Choroid plexus epithelial cell (primary cell): Measurements from ENCODE around the gene RHOV.

ENCODE experiments used
- DNase-seq: peaks from one replicate; pipeline ENCODE4 v3.0.0-alpha.2; 2010; ENCODE audit warnings: low read depth
- H3K4me3 ChIP-seq: 2 replicates; pipeline ENCODE4 v1.5.1; 2011; ENCODE audit warnings: low read depth, mild to moderate bottlenecking, control low read depth, low read length, moderate library complexity
- TF ChIP-seq, protein P1 (sequence below): conservative IDR thresholded peaks from 2 replicates; pipeline ENCODE4 v1.5.1; 2011; ENCODE audit warnings: low read depth, mild to moderate bottlenecking, control low read depth, inconsistent platforms, low read length, moderate library complexity

The RHOV gene

DNA sequence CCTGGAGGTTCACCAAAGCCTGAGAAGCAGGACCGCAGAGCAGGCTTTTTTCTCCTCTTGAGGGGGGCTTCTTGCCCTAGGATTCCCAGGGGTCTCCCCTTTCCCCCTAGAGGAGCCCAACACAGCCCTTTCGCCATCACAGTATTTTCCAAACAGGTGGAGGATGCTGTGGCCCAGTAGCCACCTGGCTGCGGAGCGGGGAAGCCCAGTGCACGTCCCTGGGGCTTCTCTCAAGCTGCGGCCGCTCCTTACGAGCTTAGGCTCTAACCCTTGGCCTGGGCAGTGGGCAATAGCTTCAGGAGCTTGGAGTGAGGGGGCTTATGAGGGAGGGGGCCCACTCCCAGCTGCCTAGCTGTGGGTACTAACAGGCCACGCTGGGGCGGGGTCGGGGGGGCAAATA, 43.6 kb upstream of the RHOV start:
- no peak overlapping the region for H3K4me3 ChIP-seq
- TF ChIP-seq, protein P1, sequence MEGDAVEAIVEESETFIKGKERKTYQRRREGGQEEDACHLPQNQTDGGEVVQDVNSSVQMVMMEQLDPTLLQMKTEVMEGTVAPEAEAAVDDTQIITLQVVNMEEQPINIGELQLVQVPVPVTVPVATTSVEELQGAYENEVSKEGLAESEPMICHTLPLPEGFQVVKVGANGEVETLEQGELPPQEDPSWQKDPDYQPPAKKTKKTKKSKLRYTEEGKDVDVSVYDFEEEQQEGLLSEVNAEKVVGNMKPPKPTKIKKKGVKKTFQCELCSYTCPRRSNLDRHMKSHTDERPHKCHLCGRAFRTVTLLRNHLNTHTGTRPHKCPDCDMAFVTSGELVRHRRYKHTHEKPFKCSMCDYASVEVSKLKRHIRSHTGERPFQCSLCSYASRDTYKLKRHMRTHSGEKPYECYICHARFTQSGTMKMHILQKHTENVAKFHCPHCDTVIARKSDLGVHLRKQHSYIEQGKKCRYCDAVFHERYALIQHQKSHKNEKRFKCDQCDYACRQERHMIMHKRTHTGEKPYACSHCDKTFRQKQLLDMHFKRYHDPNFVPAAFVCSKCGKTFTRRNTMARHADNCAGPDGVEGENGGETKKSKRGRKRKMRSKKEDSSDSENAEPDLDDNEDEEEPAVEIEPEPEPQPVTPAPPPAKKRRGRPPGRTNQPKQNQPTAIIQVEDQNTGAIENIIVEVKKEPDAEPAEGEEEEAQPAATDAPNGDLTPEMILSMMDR = no peak
- no peak for DNase-seq

DNA sequence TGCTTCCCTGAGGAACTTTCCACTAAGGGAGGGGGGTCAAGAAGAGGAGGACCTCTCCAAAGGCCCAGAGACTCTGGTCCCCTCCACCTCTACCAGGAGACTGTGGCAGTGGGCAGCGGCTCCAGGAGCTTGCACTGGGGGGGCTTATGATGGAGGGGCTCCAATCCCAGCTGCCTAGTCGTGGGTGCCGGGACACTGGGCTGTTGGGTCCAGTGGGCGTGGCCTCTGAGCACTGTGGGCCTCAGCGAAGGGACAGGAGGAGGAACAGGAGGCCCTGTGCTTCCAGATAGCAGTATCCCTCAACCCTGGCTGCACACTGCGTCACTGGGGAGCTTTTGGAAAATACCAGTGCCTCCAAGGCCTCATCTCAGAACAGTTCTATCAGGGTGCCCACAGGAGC, 41.6 kb upstream of the RHOV start:
- H3K4me3 ChIP-seq = no peak overlapping the region
- TF ChIP-seq, protein P1 = no peak
- DNase-seq = no peak

DNA sequence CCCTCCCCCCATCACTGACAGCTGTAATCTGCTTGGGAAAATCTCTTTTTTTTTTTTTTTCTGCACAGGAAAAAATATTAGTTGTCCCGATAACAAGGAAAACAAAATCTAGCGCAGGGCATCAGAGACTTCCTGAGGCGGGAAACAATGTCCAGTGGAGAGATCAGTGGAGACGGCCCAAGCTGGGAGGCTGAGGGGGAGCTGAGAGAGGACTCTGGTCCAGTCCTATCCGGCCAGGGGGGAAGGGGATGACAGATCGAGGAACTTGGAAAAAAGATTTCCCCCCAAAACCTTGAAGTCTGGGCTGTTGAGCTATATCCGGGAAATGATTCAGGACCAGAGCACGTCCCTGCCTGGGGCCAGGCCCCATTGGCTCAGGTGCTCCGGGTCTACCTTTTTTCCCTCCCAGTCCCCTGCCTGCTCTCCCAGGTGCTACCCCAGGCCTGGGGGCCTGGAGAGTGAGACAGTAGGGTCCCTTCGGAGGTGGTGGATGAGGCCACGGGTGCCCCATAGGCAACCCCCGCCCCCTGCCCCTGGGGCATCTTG, 41.2 kb upstream of the RHOV start:
- no peak for DNase-seq
- no peak overlapping the region for H3K4me3 ChIP-seq
- TF ChIP-seq, protein P1 = no peak

DNA sequence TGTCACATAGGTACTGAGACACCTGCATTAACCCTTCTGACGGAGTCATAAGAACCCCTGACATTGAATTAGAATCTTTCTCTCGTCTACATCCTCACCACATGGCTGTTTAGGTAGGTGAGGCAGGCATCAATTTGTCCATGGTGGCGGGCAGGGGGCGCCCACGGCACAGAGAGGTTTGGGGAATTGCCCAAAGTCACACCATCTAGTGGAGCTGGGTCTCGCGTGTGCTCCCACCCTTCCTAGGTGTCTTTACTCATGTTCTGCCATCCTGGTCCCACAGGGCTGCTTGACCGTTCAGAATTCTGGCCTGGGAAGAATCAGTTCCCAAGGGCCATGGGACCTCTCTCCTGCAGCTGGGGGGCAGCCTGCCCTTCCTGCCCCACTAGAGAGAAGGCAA, 40.5 kb upstream of the RHOV start:
- TF ChIP-seq, protein P1 = no peak
- no peak overlapping the region for H3K4me3 ChIP-seq
- no peak for DNase-seq

DNA sequence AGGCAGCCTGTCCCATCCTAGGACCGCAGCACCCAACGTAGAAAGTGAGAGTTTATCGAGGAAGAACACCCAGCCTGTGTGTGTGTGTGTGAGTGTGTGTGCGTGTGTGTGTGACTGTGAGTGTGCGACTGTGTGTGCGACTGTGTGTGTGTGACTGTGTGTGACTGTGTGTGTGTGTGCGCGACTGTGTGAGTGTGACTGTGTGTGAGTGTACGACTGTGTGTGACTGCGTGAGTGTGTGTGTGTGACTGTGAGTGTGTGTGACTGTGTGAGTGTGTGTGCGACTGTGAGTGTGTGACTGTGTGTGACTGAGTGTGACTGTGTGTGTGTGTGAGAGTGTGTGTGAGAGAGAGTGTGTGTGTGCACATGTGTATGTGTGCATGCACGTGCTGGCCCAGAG, 40.0 kb upstream of the RHOV start:
- no peak for DNase-seq
- TF ChIP-seq, protein P1 = no peak
- no peak overlapping the region for H3K4me3 ChIP-seq

DNA sequence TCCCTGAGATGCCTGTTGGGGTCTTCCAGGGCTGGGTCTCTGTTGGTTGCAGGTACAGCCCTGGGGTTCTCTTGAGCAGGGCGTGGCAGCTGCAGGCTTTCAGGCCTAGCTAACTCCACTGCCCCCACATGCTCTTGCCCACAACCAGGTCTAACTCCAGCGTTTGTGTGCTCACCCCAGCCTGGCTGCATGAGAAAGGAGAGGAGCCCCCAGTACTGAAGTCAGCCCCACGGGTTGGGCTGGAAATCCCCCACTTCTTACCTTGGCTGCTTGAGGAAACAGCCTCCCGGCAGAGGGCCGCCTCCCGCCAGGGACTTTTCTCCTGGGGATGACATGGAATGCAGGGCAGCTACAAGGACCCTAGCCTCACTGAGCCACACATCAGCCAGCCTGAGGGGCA, 38.4 kb upstream of the RHOV start:
- no peak for DNase-seq
- no peak overlapping the region for H3K4me3 ChIP-seq
- TF ChIP-seq, protein P1 = no peak

DNA sequence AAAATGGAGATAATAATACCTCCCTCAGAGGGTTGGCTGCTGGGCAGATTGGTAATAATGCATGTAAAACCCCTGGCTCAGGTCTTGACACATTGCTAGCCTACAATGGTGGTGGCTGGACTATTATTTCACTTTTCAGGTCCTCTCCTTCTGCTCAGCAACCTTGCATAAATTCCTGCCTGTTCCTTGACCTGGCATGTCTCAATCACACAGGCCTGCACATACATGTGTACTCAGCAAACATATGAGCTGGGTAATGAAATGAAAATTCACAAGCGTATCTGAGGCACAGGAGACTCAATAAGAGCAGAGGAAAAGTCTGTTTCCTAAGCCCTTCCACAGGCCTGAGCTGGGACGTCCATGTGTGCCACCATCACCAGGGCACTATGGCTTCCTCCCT, 37.7 kb upstream of the RHOV start:
- TF ChIP-seq, protein P1 = no peak
- no peak overlapping the region for H3K4me3 ChIP-seq
- DNase-seq = no peak
